Stimulated activated CD8-positive, alpha-beta memory T cell treated with anti-CD3 and anti-CD28 coated beads, Interleukin-2, amount 100 ng/mL, for 1 hour (primary cell): ENCODE data around the gene FHOD3.

ENCODE experiments used
- DNase-seq, 2 donors: peaks; one replicate each; pipeline ENCODE4 v3.0.0-alpha.2; 2020; ENCODE audit warnings: low read depth in 2 of 2

FHOD3 gene

GRCh38 chr18:36593001-36593400 is 295.5 kb downstream of the FHOD3 start:
- no peak for DNase-seq

- no peak for DNase-seq
These were observed 296.1 kb downstream of the FHOD3 start for GRCh38 chr18:36593641-36594040.

- DNase-seq: no peak
These were observed 297.1 kb downstream of the FHOD3 start for GRCh38 chr18:36594621-36595020.

- DNase-seq: no peak
These were observed 297.7 kb downstream of the FHOD3 start for GRCh38 chr18:36595046-36595817.

GRCh38 chr18:36595818-36596215 is 298.3 kb downstream of the FHOD3 start:
- DNase-seq: no peak

GRCh38 chr18:36597636-36598035 is 300.1 kb downstream of the FHOD3 start:
- no peak for DNase-seq

GRCh38 chr18:36600548-36600947 is 303.0 kb downstream of the FHOD3 start:
- no peak for DNase-seq

GRCh38 chr18:36601316-36601715 is 303.8 kb downstream of the FHOD3 start:
- no peak for DNase-seq

GRCh38 chr18:36602071-36602470 is 304.6 kb downstream of the FHOD3 start:
- no peak for DNase-seq

GRCh38 chr18:36602620-36603019 is 305.1 kb downstream of the FHOD3 start:
- no peak for DNase-seq

- no peak for DNase-seq
These were observed 310.6 kb downstream of the FHOD3 start for GRCh38 chr18:36608107-36608506.

- no peak for DNase-seq
These were observed 312.7 kb downstream of the FHOD3 start for GRCh38 chr18:36610258-36610657.

GRCh38 chr18:36610661-36611060 is 313.1 kb downstream of the FHOD3 start:
- DNase-seq: no peak

GRCh38 chr18:36613069-36613468 is 315.6 kb downstream of the FHOD3 start:
- DNase-seq: no peak

GRCh38 chr18:36613810-36614209 is 316.3 kb downstream of the FHOD3 start:
- no peak for DNase-seq

- no peak for DNase-seq
These were observed 323.3 kb downstream of the FHOD3 start for GRCh38 chr18:36620788-36621187.

- DNase-seq: no peak
These were observed 325.1 kb downstream of the FHOD3 start for GRCh38 chr18:36622610-36623009.

- no peak for DNase-seq
These were observed 325.6 kb downstream of the FHOD3 start for GRCh38 chr18:36623091-36623490.

- no peak for DNase-seq
These were observed 326.2 kb downstream of the FHOD3 start for GRCh38 chr18:36623681-36624190.

GRCh38 chr18:36624451-36625167 is 327.1 kb downstream of the FHOD3 start:
- no peak for DNase-seq

GRCh38 chr18:36625386-36625785 is 327.9 kb downstream of the FHOD3 start:
- DNase-seq: no peak

- DNase-seq: no peak
These were observed 330.1 kb downstream of the FHOD3 start for GRCh38 chr18:36627637-36628036.
